ENCODE measurements around the gene UBASH3A.
A peak's percentile ranks its signal among the peaks of the same experiment; 100 is the strongest.

The UBASH3A gene

GRCh38 chr21:42429856-42430255 is 26.2 kb downstream of the UBASH3A start:
- TF ChIP-seq ZNF639 (tag by site-specific recombination; IDR thresholded peaks at IDR 0.05) (no peak), ZNF23 (tag by site-specific recombination; IDR thresholded peaks at IDR 0.05; ENCODE audit: borderline replicate concordance) (no peak), REST (tag by site-specific recombination; IDR thresholded peaks at IDR 0.05) (peak; percentile 87), ZNF707 (tag by site-specific recombination; IDR thresholded peaks at IDR 0.05) (no peak), MZF1 (tag by site-specific recombination; IDR thresholded peaks at IDR 0.05; ENCODE audit: borderline replicate concordance) (no peak)
- no peak overlapping the region for H3K4me3 ChIP-seq (ENCODE audit: low read depth, low read length)
- no peak overlapping the region for H3K27ac ChIP-seq (ENCODE audit: extremely low read depth, low read depth, low read length)
- ChIA-PET POLR2A (interaction anchor here (0.5 kb wide), 1 partner anchor 120 kb away, joined by 3 read pairs; no protein-coding TSS in a partner anchor), CTCF (interaction anchor here (0.5 to 0.9 kb wide), 3 partner anchors 8 to 313 kb away, joined by 3 read pairs; no protein-coding TSS in a partner anchor)
- no peaks in the 10 kb centered on the region for H3K4me1 ChIP-seq (ENCODE audit: control insufficient read depth, insufficient read depth, low read length)
- H3K9me3 ChIP-seq (ENCODE audit: control insufficient read depth, insufficient read depth, low read depth, low read length), result no peaks in the 10 kb centered on the region
- H3K36me3 ChIP-seq (ENCODE audit: control insufficient read depth in 2 of 2, insufficient read depth in 1 of 2, low read length in 2 of 2), result no peaks in the 10 kb centered on the region

GRCh38 chr21:42430521-42430920 is 26.8 kb downstream of the UBASH3A start:
- Histone ChIP-seq H3K4me3 (ENCODE audit: low read depth, low read length) (no peak overlapping the region), H3K36me3 (ENCODE audit: control insufficient read depth in 2 of 2, insufficient read depth in 1 of 2, low read length in 2 of 2) (no peaks in the 10 kb centered on the region), H3K9me3 (ENCODE audit: control insufficient read depth, insufficient read depth, low read depth, low read length) (no peaks in the 10 kb centered on the region), H3K27ac (ENCODE audit: extremely low read depth, low read depth, low read length) (no peak overlapping the region), H3K4me1 (ENCODE audit: control insufficient read depth, insufficient read depth, low read length) (no peaks in the 10 kb centered on the region)
- TF ChIP-seq ZBTB21 (tag by site-specific recombination; IDR thresholded peaks at IDR 0.05), result no peak
- TF ChIP-seq ZIC2 (tag by site-specific recombination; IDR thresholded peaks at IDR 0.05), result peak; percentile 23; the same call in 1 of the 2 replicates
- no peak for TF ChIP-seq ZNF768 (tag by site-specific recombination; IDR thresholded peaks at IDR 0.05)
- TF ChIP-seq ZNF677 (tag by site-specific recombination; IDR thresholded peaks at IDR 0.05), result 0 out of 2 replicates have a peak, but pooled peaks have one; percentile 1
- TF ChIP-seq ZNF350 (tag by site-specific recombination; IDR thresholded peaks at IDR 0.05), result no peak
- no peak for TF ChIP-seq ZNF140 (tag by site-specific recombination; IDR thresholded peaks at IDR 0.05)
- ChIA-PET CTCF (interaction anchor here (0.5 to 0.6 kb wide), 2 partner anchors 20 to 313 kb away, joined by 3 read pairs; no protein-coding TSS in a partner anchor), POLR2A (interaction anchor here (0.5 kb wide), 1 partner anchor 452 kb away, joined by 4 read pairs; no protein-coding TSS in a partner anchor)

GRCh38 chr21:42431196-42431595 is 27.5 kb downstream of the UBASH3A start:
- TF ChIP-seq ZNF843 (tag by site-specific recombination; IDR thresholded peaks at IDR 0.05) (no peak), ZNF433 (tag by site-specific recombination; IDR thresholded peaks at IDR 0.05; ENCODE audit: low read depth) (no peak), ZNF549 (tag by site-specific recombination; IDR thresholded peaks at IDR 0.05) (no peak), REPIN1 (tag by site-specific recombination; IDR thresholded peaks at IDR 0.05; ENCODE audit: low read depth) (no peak), KLF16 (tag by site-specific recombination; IDR thresholded peaks at IDR 0.05) (no peak), ZNF398 (tag by site-specific recombination; IDR thresholded peaks at IDR 0.05) (no peak), ZNF707 (tag by site-specific recombination; IDR thresholded peaks at IDR 0.05) (no peak), ZNF449 (tag by site-specific recombination; IDR thresholded peaks at IDR 0.05) (no peak), ZNF341 (tag by site-specific recombination; IDR thresholded peaks at IDR 0.05; ENCODE audit: low read depth) (no peak)
- Histone ChIP-seq H3K4me3 (ENCODE audit: low read depth, low read length) (no peak overlapping the region), H3K27ac (ENCODE audit: extremely low read depth, low read depth, low read length) (no peak overlapping the region), H3K9me3 (ENCODE audit: control insufficient read depth, insufficient read depth, low read depth, low read length) (no peaks in the 10 kb centered on the region), H3K36me3 (ENCODE audit: control insufficient read depth in 2 of 2, insufficient read depth in 1 of 2, low read length in 2 of 2) (no peaks in the 10 kb centered on the region), H3K4me1 (ENCODE audit: control insufficient read depth, insufficient read depth, low read length) (no peaks in the 10 kb centered on the region)
- POLR2A ChIA-PET, result no interaction called here
- CTCF ChIA-PET, result no interaction called here
